Breast epithelium (tissue), 4 donors: ENCODE results near the gene MSLN. TPM values are rescaled to one million over a fixed set of nuclear protein-coding genes. Genes with fewer than 3 reads are reported as not detected.

Source experiments
- DNase-seq, 2 donors: peaks; one replicate each; pipeline ENCODE4 v3.0.0-alpha.2; 2019; ENCODE audit warnings: low spot score in 2 of 2
- H3K27ac ChIP-seq, 2 donors: fragments of 200-600 bp; sonication (generic) in 1 of 2; one replicate each; pipeline ENCODE4 v1.5.1; 2016 to 2019; ENCODE audit warnings: mild to moderate bottlenecking in 1 of 2
- H3K27me3 ChIP-seq, 2 donors: fragments of 200-600 bp; sonication (generic) in 1 of 2; one replicate each; pipeline versions ENCODE4 v1.5.1 to v1.6.0; 2017 to 2019; ENCODE audit warnings: control low read depth in 1 of 2, mild to moderate bottlenecking in 1 of 2
- H3K36me3 ChIP-seq: fragments of 200-600 bp; one replicate; pipeline ENCODE4 v1.5.1; 2019
- H3K4me1 ChIP-seq, 2 donors: fragments of 200-600 bp; sonication (generic); one replicate each; pipeline ENCODE4 v1.5.1; 2016 to 2019; ENCODE audit warnings: control low read depth in 1 of 2
- H3K4me3 ChIP-seq, 3 donors: fragments of 200-600 bp; sonication (generic); 1 replicate in 2 of 3; 2 replicates in 1 of 3; pipeline ENCODE4 v1.5.1; 2016 to 2019; ENCODE audit warnings: mild to moderate bottlenecking in 3 of 3, moderate library complexity in 2 of 3
- H3K9me3 ChIP-seq, 2 donors: fragments of 200-600 bp; sonication (generic) in 1 of 2; one replicate each; pipeline ENCODE4 v1.5.1; 2016 to 2019; ENCODE audit warnings: control low read depth in 1 of 2
- POLR2A ChIP-seq: fragments of 450-650 bp; IDR thresholded peaks from one replicate; pipeline ENCODE4 v1.6.1; 2016; ENCODE audit warnings: antibody characterized with exemption, mild to moderate bottlenecking, moderate library complexity
- POLR2AphosphoS5 ChIP-seq, 3 donors: sonication (generic); formaldehyde crosslinking; IDR thresholded peaks; one replicate each; pipeline ENCODE4 v1.6.1; 2017; ENCODE audit warnings: antibody characterized with exemption in 3 of 3
- intact Hi-C: fragments of 100-400 bp; cut with DNase I; formaldehyde crosslinking; loops from one replicate; pipeline ENCODE4 v1.15.1; 2023; ENCODE audit warnings: low total_unique reads
- total RNA-seq, 3 donors: library from RNA; depleted of rRNA; stranded (reverse); fragments of >200 nt; gene quantifications; one replicate each; pipeline ENCODE4 v1.1.0, GENCODE V29; 2016
- TF ChIP-seq, protein P1 (sequence below), 3 donors: fragments of 450-650 bp; IDR thresholded peaks; one replicate each; pipeline ENCODE4 v1.5.1; 2016 to 2017; ENCODE audit warnings: antibody characterized with exemption in 3 of 3, mild to moderate bottlenecking in 3 of 3, moderate library complexity in 3 of 3

Gene MSLN
- total RNA-seq, 3 donors from 2014 or later: 49.2 TPM; not detected in 2

DNA sequence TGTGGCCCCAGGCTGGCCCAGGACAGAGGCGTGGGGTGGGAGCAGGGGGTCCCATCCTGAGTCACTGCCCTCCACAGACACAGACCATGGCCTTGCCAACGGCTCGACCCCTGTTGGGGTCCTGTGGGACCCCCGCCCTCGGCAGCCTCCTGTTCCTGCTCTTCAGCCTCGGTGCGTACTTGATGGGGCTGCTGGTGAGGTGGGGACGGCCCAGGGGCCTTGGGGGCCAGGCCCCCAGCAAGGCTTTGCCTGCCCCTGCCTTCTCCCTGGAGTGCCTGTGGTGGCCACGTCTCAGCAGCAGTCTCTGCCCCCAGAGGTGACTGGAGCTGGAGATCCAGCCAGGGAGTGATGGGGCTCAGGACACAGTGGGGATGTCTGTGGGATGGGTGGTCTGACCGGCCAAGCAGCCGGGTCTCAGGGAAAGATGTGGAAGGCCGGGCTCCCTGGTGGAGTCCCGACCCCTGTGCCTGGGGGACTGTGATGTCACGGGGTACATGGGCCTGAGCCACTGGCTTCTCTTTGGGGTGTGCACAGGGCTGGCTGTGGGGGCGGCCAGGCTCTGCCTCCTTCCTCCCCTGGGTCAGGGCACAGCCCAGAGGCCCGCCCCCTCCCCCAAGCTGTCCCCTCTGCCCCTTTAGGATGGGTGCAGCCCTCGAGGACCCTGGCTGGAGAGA is 2.2 kb downstream of the MSLN start:
- TF ChIP-seq, protein P1, sequence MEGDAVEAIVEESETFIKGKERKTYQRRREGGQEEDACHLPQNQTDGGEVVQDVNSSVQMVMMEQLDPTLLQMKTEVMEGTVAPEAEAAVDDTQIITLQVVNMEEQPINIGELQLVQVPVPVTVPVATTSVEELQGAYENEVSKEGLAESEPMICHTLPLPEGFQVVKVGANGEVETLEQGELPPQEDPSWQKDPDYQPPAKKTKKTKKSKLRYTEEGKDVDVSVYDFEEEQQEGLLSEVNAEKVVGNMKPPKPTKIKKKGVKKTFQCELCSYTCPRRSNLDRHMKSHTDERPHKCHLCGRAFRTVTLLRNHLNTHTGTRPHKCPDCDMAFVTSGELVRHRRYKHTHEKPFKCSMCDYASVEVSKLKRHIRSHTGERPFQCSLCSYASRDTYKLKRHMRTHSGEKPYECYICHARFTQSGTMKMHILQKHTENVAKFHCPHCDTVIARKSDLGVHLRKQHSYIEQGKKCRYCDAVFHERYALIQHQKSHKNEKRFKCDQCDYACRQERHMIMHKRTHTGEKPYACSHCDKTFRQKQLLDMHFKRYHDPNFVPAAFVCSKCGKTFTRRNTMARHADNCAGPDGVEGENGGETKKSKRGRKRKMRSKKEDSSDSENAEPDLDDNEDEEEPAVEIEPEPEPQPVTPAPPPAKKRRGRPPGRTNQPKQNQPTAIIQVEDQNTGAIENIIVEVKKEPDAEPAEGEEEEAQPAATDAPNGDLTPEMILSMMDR (IDR thresholded peaks at IDR 0.05): no peak
- TF ChIP-seq POLR2A (no peak), POLR2AphosphoS5 (IDR thresholded peaks at IDR 0.05) (no peak)
- Histone ChIP-seq H3K9me3 (no peaks in the 10 kb centered on the region), H3K4me3 (no peak overlapping the region), H3K27me3 (peaks cover 0 to 38% of the 10 kb centered on the region in 2 donors), H3K36me3 (no peaks in the 10 kb centered on the region), H3K4me1 (no peaks in the 10 kb centered on the region), H3K27ac (no peak overlapping the region)
- intact Hi-C loops: no loop called here
- no peak for DNase-seq

DNA sequence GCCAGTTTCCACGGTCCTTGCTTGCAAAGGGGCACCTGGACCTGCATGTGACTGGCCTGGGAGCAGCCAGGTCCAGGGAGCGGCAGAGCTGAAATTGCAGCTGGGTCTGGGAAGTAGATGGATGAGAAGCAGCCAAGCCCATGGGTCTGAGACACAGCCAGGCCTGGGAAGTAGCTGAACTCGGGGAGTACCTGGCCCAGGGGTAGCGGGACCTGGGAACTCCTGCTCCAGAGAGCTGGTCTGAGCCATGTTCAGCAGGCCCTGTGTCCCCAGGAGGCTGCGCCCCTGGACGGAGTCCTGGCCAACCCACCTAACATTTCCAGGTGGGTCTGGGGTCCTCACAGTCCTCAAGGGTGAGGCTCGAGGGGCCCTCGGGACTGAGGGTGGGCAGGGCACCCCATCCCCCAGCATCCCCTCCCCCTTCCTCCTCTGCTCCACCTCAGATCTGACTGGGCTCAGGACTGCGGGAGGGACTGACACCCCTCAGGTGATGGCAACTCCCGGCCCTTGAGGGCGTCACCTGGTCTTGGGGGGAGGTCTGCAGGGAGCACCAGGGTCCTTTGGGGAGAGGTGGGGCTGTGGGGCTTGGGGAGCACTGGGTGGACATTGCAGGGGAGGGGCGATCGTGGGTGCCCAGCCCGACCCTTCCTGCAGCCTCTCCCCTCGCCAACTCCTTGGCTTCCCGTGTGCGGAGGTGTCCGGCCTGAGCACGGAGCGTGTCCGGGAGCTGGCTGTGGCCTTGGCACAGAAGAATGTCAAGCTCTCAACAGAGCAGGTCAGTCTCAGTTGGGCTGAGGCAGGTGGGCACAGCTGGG is 3.0 kb downstream of the MSLN start:
- DNase-seq: no peak
- intact Hi-C loops: no loop called here
- Histone ChIP-seq H3K36me3 (no peaks in the 10 kb centered on the region), H3K27me3 (peaks cover 0 to 45% of the 10 kb centered on the region in 2 donors), H3K4me1 (no peaks in the 10 kb centered on the region), H3K9me3 (no peaks in the 10 kb centered on the region), H3K27ac (no peak overlapping the region), H3K4me3 (no peak overlapping the region)
- no peak for TF ChIP-seq POLR2AphosphoS5 (IDR thresholded peaks at IDR 0.05)
- TF ChIP-seq, protein P1 (IDR thresholded peaks at IDR 0.05): no peak
- TF ChIP-seq POLR2A: no peak

DNA sequence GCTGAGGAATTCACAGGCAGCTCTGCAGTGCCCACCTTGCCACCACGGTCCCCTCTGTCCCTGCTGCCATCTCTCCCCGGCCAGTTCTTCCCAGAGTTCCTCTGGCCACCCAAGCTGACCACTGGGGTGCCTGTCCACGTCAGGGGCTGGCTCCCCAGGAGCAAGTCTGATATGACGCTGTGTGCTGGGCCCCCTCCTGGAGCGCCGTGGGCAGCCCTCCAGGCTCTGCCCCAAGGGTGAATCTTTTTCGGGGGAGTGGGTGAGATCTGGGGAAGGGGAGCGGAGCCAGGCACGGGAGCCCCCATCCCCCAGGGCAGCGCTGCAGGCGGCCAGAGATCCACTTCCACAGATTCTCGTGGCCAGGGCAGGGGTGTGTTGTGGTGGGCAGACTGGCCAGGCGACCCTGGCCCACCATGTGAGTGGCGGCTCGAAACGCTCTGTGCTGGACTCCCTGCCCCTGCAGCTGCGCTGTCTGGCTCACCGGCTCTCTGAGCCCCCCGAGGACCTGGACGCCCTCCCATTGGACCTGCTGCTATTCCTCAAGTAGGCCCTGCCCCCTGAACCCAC is 3.7 kb downstream of the MSLN start:
- Histone ChIP-seq H3K4me1 (no peaks in the 10 kb centered on the region), H3K36me3 (no peaks in the 10 kb centered on the region), H3K27me3 (peaks cover 0 to 52% of the 10 kb centered on the region in 2 donors), H3K4me3 (no peak overlapping the region), H3K27ac (no peak overlapping the region), H3K9me3 (no peaks in the 10 kb centered on the region)
- DNase-seq: no peak
- TF ChIP-seq POLR2A: no peak
- no peak for TF ChIP-seq POLR2AphosphoS5 (IDR thresholded peaks at IDR 0.05)
- TF ChIP-seq, protein P1 (IDR thresholded peaks at IDR 0.05): no peak
- intact Hi-C loops: no loop called here

DNA sequence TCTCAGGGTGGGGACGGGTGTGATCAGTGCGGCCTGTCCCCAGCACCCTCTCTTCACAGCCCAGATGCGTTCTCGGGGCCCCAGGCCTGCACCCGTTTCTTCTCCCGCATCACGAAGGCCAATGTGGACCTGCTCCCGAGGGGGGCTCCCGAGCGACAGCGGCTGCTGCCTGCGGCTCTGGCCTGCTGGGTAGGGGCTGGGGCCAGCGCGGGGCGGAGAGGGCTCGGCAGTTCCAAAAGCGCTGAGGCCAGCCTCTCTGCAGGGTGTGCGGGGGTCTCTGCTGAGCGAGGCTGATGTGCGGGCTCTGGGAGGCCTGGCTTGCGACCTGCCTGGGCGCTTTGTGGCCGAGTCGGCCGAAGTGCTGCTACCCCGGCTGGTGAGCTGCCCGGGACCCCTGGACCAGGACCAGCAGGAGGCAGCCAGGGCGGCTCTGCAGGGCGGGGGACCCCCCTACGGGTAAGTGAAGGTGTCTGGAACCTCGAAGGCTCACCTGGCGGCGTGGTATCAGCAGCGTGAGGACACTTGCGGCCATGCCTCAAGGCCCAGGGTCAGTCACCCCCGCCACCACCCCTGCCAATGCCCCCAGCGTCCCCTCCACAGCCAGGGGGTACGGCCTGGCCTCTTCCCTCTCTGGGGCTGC is 4.4 kb downstream of the MSLN start:
- Histone ChIP-seq H3K9me3 (no peaks in the 10 kb centered on the region), H3K27ac (no peak overlapping the region), H3K4me1 (no peaks in the 10 kb centered on the region), H3K36me3 (no peaks in the 10 kb centered on the region), H3K4me3 (no peak overlapping the region), H3K27me3 (peaks cover 1 to 58% of the 10 kb centered on the region in 2 donors)
- DNase-seq: no peak
- intact Hi-C loops: no loop called here
- TF ChIP-seq POLR2AphosphoS5 (IDR thresholded peaks at IDR 0.05) (no peak), POLR2A (no peak)
- TF ChIP-seq, protein P1 (IDR thresholded peaks at IDR 0.05): no peak
